SH-SY5Y (cell line): ENCODE results near the gene DMD.

Source experiments
- GATA2 ChIP-seq: IDR thresholded peaks from 2 replicates; pipeline ENCODE4 v1.6.1; 2011; ENCODE audit warnings: mild to moderate bottlenecking, low read depth, low read length
- GATA3 ChIP-seq: IDR thresholded peaks from 2 replicates; pipeline ENCODE4 v1.6.1; 2011; ENCODE audit warnings: low read depth, mild to moderate bottlenecking, low read length, moderate library complexity

DNA sequence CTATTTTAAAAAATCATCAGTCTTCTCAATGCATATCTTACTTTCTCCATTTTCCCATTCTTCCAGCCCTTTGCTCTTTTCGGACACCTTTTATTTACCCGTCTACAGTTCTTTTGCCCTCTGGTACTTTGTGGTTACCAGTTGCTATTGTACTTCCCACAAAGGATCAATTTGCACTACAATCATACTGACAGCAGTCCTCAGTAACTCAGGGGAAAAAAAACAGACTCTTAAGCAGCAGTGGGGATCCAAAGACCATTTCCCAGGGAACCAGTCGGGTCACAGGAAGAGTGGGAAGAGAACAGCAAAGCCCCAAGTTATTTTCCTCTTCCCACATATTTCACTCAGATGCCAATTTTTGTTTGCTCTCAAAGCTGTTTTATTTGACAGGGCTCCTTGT is 23.1 kb downstream of the DMD start:
- TF ChIP-seq GATA3, result no peak
- TF ChIP-seq GATA2, result no peak
